GM12878 (cell line): ENCODE measurements around the gene PRF1. TPM values are rescaled to one million over a fixed set of nuclear protein-coding genes. Genes with fewer than 3 reads are reported as not detected.

Source experiments
- ATAC-seq: fragments of 200-7000 bp; cut with Tn5 transposase; 3 replicates; pipeline ENCODE4 v1.9.1; 2020; ENCODE audit warnings: mild to moderate bottlenecking, moderate library complexity
- BruUV-seq: library from RNA; stranded (reverse); fragments of 400-500 nt; replicated peaks from 2 replicates; lab custom pipeline; 2021; lab: Mats Ljungman, UMichigan
- CTCF ChIA-PET: fragments of 300-600 bp; sonication (Branson Sonifier 250); formaldehyde crosslinking; extraction: SDS; loops from one replicate; lab custom pipeline; 2021; ENCODE audit warnings: inconsistent platforms; lab: Yijun Ruan, JAX
- POLR2A ChIA-PET: fragments of 350-600 bp; formaldehyde crosslinking; extraction: SDS; loops from one replicate; lab custom pipeline; 2021; ENCODE audit warnings: inconsistent platforms; lab: Charles Lee
- RAD21 ChIA-PET: fragments of 300-600 bp; sonication (Branson Sonifier 250); formaldehyde crosslinking; loops from one replicate; lab custom pipeline; 2023; ENCODE audit warnings: antibody characterized with exemption; ENCODE audit not compliant: unreplicated experiment; lab: Charles Lee
- SMC1A ChIA-PET: fragments of 300-600 bp; sonication (Branson Sonifier 250); formaldehyde crosslinking; loops from one replicate; lab custom pipeline; 2023; ENCODE audit not compliant: unreplicated experiment, uncharacterized antibody; lab: Charles Lee
- DNase-seq: peaks from one replicate; pipeline ENCODE4 v3.0.0-alpha.2; 2011; ENCODE audit warnings: low read depth, low spot score
- FAIRE-seq: peaks from 3 replicates; lab custom pipeline; 2011; peaks lifted over from hg19 to GRCh38; lab: Jason Lieb, UNC
- H2AFZ ChIP-seq: 2 replicates; pipeline ENCODE4 v1.6.0; 2011; ENCODE audit warnings: low read depth, low read length, control low read depth; ENCODE audit not compliant: control insufficient read depth
- H3K27ac ChIP-seq: 2 replicates; pipeline ENCODE4 v1.5.1; 2011; ENCODE audit warnings: control low read depth; ENCODE audit not compliant: control insufficient read depth, insufficient read depth
- H3K27me3 ChIP-seq, 2 experiments: replicated peaks in 1 of 2; 2 replicates each; pipeline versions ENCODE4 v1.6.0 to v1.6.1; 2011; ENCODE audit warnings: low read length in 1 of 2; ENCODE audit not compliant: control insufficient read depth in 2 of 2, insufficient read depth in 2 of 2
- H3K36me3 ChIP-seq, 2 experiments: 2 replicates each; pipeline ENCODE4 v1.5.1; 2011; ENCODE audit warnings: low read length in 1 of 2; ENCODE audit not compliant: control insufficient read depth in 2 of 2, insufficient read depth in 2 of 2
- H3K4me1 ChIP-seq: 2 replicates; pipeline ENCODE4 v1.6.1; 2011; ENCODE audit warnings: mild to moderate bottlenecking, low read length, moderate library complexity, mixed read lengths; ENCODE audit not compliant: control insufficient read depth, insufficient read depth
- H3K4me2 ChIP-seq: 2 replicates; pipeline ENCODE4 v1.6.0; 2011; ENCODE audit warnings: control low read depth; ENCODE audit not compliant: control insufficient read depth, insufficient read depth
- H3K4me3 ChIP-seq: fragments of 200-600 bp; sonication (generic); 2 replicates; pipeline ENCODE4 v1.5.1; 2016
- H3K79me2 ChIP-seq: 2 replicates; pipeline ENCODE4 v1.6.0; 2011; ENCODE audit warnings: low read length; ENCODE audit not compliant: control insufficient read depth, insufficient read depth
- H3K9ac ChIP-seq: 2 replicates; pipeline ENCODE4 v1.8.0; 2011; ENCODE audit warnings: low read length, control low read depth, mixed read lengths; ENCODE audit not compliant: control insufficient read depth, insufficient read depth
- H3K9me3 ChIP-seq: replicated peaks from 3 replicates; pipeline ENCODE4 v1.5.1; 2011; ENCODE audit warnings: mild to moderate bottlenecking, low read length; ENCODE audit not compliant: control insufficient read depth, insufficient read depth
- H4K20me1 ChIP-seq: 2 replicates; pipeline ENCODE4 v1.6.0; 2011; ENCODE audit not compliant: control insufficient read depth, insufficient read depth
- ASH2L ChIP-seq: fragments of 300-600, 200-600 bp; sonication (generic); IDR thresholded peaks from 2 replicates; pipeline ENCODE4 v1.6.1; 2017; ENCODE audit warnings: low read depth, mild to moderate bottlenecking, borderline replicate concordance
- ATF7 ChIP-seq: fragments of 450-650 bp; IDR thresholded peaks from 2 replicates; pipeline ENCODE4 v1.6.1; 2016; ENCODE audit warnings: low read depth, mild to moderate bottlenecking
- BACH1 ChIP-seq: fragments of 450-650 bp; IDR thresholded peaks from 2 replicates; pipeline ENCODE4 v1.6.1; 2017; ENCODE audit warnings: mild to moderate bottlenecking, borderline replicate concordance
- CBX5 ChIP-seq: sonication (generic); IDR thresholded peaks from 2 replicates; pipeline ENCODE4 v1.6.1; 2016; ENCODE audit warnings: low read depth, moderate library complexity, mild to moderate bottlenecking, inconsistent platforms
- CREM ChIP-seq: IDR thresholded peaks from 2 replicates; pipeline ENCODE4 v1.6.1; 2014; ENCODE audit warnings: antibody characterized with exemption, low read depth
- EP300 ChIP-seq, 2 experiments: fragments of 150-350 bp in 1 of 2; IDR thresholded peaks; 2 replicates each; pipeline ENCODE4 v1.6.1; 2011 to 2012; ENCODE audit warnings: low read depth in 2 of 2, low read length in 2 of 2, borderline replicate concordance in 1 of 2, improper control_type of control experiment in 1 of 2, inconsistent platforms in 1 of 2; ENCODE audit not compliant: control insufficient read depth in 1 of 2
- EZH2 ChIP-seq: IDR thresholded peaks from 2 replicates; pipeline ENCODE4 v1.6.1; 2012; ENCODE audit warnings: low read depth, mild to moderate bottlenecking, control low read depth, inconsistent platforms, low read length, borderline replicate concordance; ENCODE audit not compliant: control insufficient read depth
- FOS ChIP-seq: IDR thresholded peaks from 3 replicates; pipeline ENCODE4 v1.6.1; 2011; ENCODE audit warnings: borderline replicate concordance; ENCODE audit not compliant: insufficient read length; ENCODE audit errors: extremely low read depth
- HCFC1 ChIP-seq: fragments of 150-350 bp; IDR thresholded peaks from 2 replicates; pipeline ENCODE4 v1.6.1; 2014; ENCODE audit warnings: low read length
- IRF4 ChIP-seq: IDR thresholded peaks from 2 replicates; pipeline ENCODE4 v1.6.1; 2011; ENCODE audit warnings: low read depth, low read length
- RB1 ChIP-seq: fragments of 450-650 bp; formaldehyde crosslinking; IDR thresholded peaks from 2 replicates; pipeline ENCODE4 v1.6.1; 2017; ENCODE audit warnings: mild to moderate bottlenecking, borderline replicate concordance
- SREBF2 ChIP-seq: IDR thresholded peaks from 2 replicates; pipeline ENCODE4 v1.6.1; 2012; ENCODE audit warnings: mild to moderate bottlenecking, low read length
- YBX1 ChIP-seq: fragments of 450-650 bp; IDR thresholded peaks from 2 replicates; pipeline ENCODE4 v1.6.1; 2016; ENCODE audit warnings: antibody characterized with exemption
- ZNF687 ChIP-seq: fragments of 450-650 bp; IDR thresholded peaks from 2 replicates; pipeline ENCODE4 v1.6.1; 2017; ENCODE audit warnings: mild to moderate bottlenecking, moderate library complexity
- WGBS: methylation state at CpG from one replicate; pipeline ENCODE4 v1.1.6; 2016; ENCODE audit warnings: low lambda C conversion rate; ENCODE audit not compliant: insufficient replicate concordance, insufficient coverage; ENCODE audit errors: missing lambda C conversion rate; 5-methylcytosine and 5-hydroxymethylcytosine counted together
- in situ Hi-C: fragments of 300-500 bp; cut with MboI; formaldehyde crosslinking; loops from 9 replicates; pipeline ENCODE4 v1.14.3; 2018; ENCODE audit warnings: mixed read lengths
- intact Hi-C: fragments of 100-400 bp; cut with micrococcal nuclease; formaldehyde crosslinking; loops from one replicate; pipeline ENCODE4 v1.14.2; 2022; ENCODE audit not compliant: unreplicated experiment
- polyA plus RNA-seq, 11 experiments: library from polyadenylated mRNA; depleted of rRNA in 4 of 11; unstranded in 6 of 11; stranded (reverse) in 5 of 11; fragments of >200 nt; fragmentation: Nextera tagmentation in 4 of 11; fragmentation: Illumina TruSeq in 1 of 11; extraction: Ambion mirVana in 4 of 11; extraction: Trizol in 1 of 11; gene quantifications; 1 replicate in 1 of 11; 2 replicates in 10 of 11; pipeline versions ENCODE4 v1.2.1 to v1.2.3, GENCODE V29; 2011 to 2016; ENCODE audit warnings: inconsistent platforms in 2 of 11, missing spikeins in 2 of 11, low read depth in 1 of 11
- total RNA-seq, 4 experiments: library from RNA; depleted of rRNA in 3 of 4; stranded (reverse); fragments of >200 nt in 3 of 4; fragmentation: Illumina TruSeq in 1 of 4; extraction: Trizol in 1 of 4; gene quantifications; 2 replicates each; pipeline versions ENCODE4 v1.2.1 to v1.2.3, GENCODE V29; 2013 to 2021
- TF ChIP-seq, protein P1 (sequence below): fragments of 450-650 bp; conservative IDR thresholded peaks from 2 replicates; pipeline ENCODE4 v1.6.1; 2017; ENCODE audit warnings: mild to moderate bottlenecking, moderate library complexity

The PRF1 gene
- total and polyA plus RNA-seq, 10 of the 15 experiments (the other 5 are each of a cell fraction or from before 2014, with no cell fraction given) = 0.84 to 15.7 (median 1.3) TPM

DNA sequence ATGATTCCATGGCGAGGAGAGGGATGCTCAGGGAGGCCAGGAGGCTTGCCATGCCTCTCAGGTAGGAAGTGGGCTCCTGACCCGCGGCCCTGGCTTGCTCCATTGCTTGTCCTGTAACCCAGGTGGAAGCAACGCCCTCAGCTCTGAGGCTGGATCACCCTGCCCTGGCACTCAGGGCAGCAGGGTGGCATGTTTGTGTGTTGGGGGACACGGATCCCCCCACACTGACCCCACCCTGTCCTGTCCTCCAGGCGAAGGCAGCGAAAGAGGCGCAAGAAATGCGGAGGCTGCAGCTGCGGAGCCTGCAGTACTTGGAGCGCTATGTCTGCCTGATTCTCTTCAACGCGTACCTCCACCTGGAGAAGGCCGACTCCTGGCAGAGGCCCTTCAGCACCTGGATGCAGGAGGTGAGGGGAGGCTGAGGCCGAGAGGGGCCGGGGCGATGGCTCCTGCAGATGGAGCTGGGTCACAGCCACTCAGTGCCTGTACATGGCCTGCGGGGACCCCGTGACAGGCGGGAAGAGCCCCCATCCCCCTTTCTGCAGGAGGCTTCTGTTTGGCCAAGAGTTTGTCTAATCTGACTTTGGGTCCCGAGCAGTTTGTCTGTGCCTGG lies 38.3 kb downstream of the PRF1 start:
- Histone ChIP-seq H3K9me3 (no peaks in the 10 kb centered on the region), H3K9ac (no peak overlapping the region), H3K27me3 (no peaks in the 10 kb centered on the region), H3K79me2 (no peaks in the 10 kb centered on the region), H3K4me1 (no peaks in the 10 kb centered on the region; the same call in 1 of the 2 replicates), H3K27ac (no peak overlapping the region), H3K4me3 (no peak overlapping the region), H2AFZ (no peak overlapping the region), H3K4me2 (no peak overlapping the region), H3K36me3 (no peaks in the 10 kb centered on the region; a peak in 2 of 4 replicates), H4K20me1 (no peaks in the 10 kb centered on the region)
- BruUV-seq = no TSS peak
- FAIRE-seq = no peak
- intact Hi-C loops = no loop called here
- CTCF ChIA-PET = no interaction called here
- RAD21 ChIA-PET = interaction anchor here (0.6 kb wide), 1 partner anchor 33 kb away, joined by 3 read pairs; no protein-coding TSS in a partner anchor
- no peak for ATAC-seq
- in situ Hi-C loops = no loop called here
- DNase-seq = no peak
- SMC1A ChIA-PET = no interaction called here
- WGBS = 84% methylated on average over 21 of the region's 21 CpGs
- POLR2A ChIA-PET = no interaction called here
- TF ChIP-seq EZH2 (no peak), ZNF687 (no peak), RB1 (no peak), IRF4 (no peak), SREBF2 (no peak), ASH2L (no peak), BACH1 (no peak), CBX5 (no peak), CREM (no peak), YBX1 (no peak), EP300 (IDR thresholded peaks at IDR 0.05; ENCODE audit: borderline replicate concordance in 1 of 2, control insufficient read depth in 1 of 2, low read depth in 2 of 2, low read length in 2 of 2) (no peak), FOS (no peak), ATF7 (no peak), HCFC1 (no peak)
- TF ChIP-seq, protein P1, sequence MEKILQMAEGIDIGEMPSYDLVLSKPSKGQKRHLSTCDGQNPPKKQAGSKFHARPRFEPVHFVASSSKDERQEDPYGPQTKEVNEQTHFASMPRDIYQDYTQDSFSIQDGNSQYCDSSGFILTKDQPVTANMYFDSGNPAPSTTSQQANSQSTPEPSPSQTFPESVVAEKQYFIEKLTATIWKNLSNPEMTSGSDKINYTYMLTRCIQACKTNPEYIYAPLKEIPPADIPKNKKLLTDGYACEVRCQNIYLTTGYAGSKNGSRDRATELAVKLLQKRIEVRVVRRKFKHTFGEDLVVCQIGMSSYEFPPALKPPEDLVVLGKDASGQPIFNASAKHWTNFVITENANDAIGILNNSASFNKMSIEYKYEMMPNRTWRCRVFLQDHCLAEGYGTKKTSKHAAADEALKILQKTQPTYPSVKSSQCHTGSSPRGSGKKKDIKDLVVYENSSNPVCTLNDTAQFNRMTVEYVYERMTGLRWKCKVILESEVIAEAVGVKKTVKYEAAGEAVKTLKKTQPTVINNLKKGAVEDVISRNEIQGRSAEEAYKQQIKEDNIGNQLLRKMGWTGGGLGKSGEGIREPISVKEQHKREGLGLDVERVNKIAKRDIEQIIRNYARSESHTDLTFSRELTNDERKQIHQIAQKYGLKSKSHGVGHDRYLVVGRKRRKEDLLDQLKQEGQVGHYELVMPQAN = no peak
